Spinal cord (tissue), 10 donors: ENCODE results near the gene KLKB1. TPM values are rescaled to one million over a fixed set of nuclear protein-coding genes. Genes with fewer than 3 reads are reported as not detected.
"Not testable (repeated sequence)": the region's sequence is repeated elsewhere in the genome, so short reads cannot be mapped to it uniquely, and the experiment has no call there.

ENCODE experiments used
- DNase-seq, 6 donors: peaks; one replicate each; pipeline versions ENCODE4 v3.0.0 to v3.0.0-alpha.2; 2013 to 2015; ENCODE audit warnings: low spot score in 6 of 6, low read depth in 4 of 6
- H3K27ac ChIP-seq: one replicate; pipeline ENCODE4 v1.5.1; 2013; ENCODE audit warnings: low read depth, low read length, control low read depth
- H3K27me3 ChIP-seq: one replicate; pipeline ENCODE4 v1.6.1; 2013; ENCODE audit warnings: low read length; ENCODE audit not compliant: control insufficient read depth, insufficient read depth
- H3K36me3 ChIP-seq: one replicate; pipeline ENCODE4 v1.6.1; 2013; ENCODE audit warnings: low read length; ENCODE audit not compliant: control insufficient read depth, insufficient read depth
- H3K4me1 ChIP-seq: one replicate; pipeline ENCODE4 v1.6.1; 2013; ENCODE audit warnings: low read length; ENCODE audit not compliant: control insufficient read depth, insufficient read depth
- H3K4me3 ChIP-seq: one replicate; pipeline ENCODE4 v1.5.1; 2013; ENCODE audit warnings: low read depth, low read length, control low read depth
- H3K9me3 ChIP-seq: one replicate; pipeline ENCODE4 v1.6.1; 2013; ENCODE audit warnings: low read length; ENCODE audit not compliant: control insufficient read depth, insufficient read depth
- WGBS: methylation state at CpG from one replicate; pipeline ENCODE4 v1.1.5; 2013; ENCODE audit warnings: missing lambda C conversion rate; ENCODE audit not compliant: insufficient coverage; 5-methylcytosine and 5-hydroxymethylcytosine counted together
- polyA plus RNA-seq, 2 donors: library from polyadenylated mRNA; unstranded; fragments of 120-200 nt; gene quantifications; one replicate each; pipeline ENCODE4 v1.2.1, GENCODE V29; 2013; ENCODE audit not compliant: insufficient read length in 2 of 2
- total RNA-seq, 2 donors: library from RNA; depleted of rRNA in 1 of 2; stranded (reverse); fragments of 120-200 nt in 1 of 2; fragments of >200 nt in 1 of 2; gene quantifications; one replicate each; pipeline versions ENCODE4 v1.2.3 to v1.2.4, GENCODE V29; 2013 to 2014
- donor health status: healthy.

The KLKB1 gene
- total and polyA plus RNA-seq, 4 donors: 0.90 to 23.7 (median 4.6) TPM

DNA sequence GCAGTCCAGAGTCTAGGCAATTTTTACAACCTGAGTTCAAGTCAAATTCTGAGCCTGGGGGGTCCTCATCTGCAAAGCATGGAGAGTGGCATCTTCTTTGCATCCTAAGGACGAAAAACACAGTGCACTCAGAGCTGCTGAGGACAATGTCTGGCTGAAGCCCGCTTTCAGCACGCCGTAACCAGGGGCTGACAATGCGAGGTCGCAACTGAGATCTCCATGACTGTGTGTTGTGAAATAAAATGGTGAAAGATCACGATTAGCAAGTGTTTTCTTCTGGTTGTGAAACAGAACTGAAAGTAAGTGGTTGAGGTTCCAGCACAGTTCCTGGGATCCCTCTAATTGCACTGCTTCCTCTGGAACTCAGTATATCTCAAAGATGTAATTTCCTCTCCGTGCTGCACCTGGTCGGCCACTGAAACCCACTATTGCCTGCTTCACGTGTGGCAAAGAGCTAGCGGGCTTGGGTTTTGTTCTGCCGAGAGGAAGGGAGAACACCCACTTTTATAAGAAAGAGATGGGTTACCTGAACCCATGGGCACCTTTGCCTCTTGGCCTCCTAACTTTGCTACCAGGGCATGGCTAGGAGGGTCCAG is 31.0 kb downstream of the KLKB1 start:
- H3K9me3 ChIP-seq: peaks cover 1% of the 10 kb centered on the region
- WGBS: 82% methylated on average over 12 of the region's 12 CpGs
- no peak overlapping the region for H3K27ac ChIP-seq
- H3K27me3 ChIP-seq: no peaks in the 10 kb centered on the region
- H3K4me3 ChIP-seq: no peak overlapping the region
- no peaks in the 10 kb centered on the region for H3K36me3 ChIP-seq
- peaks cover 3% of the 10 kb centered on the region for H3K4me1 ChIP-seq
- DNase-seq: no peak

DNA sequence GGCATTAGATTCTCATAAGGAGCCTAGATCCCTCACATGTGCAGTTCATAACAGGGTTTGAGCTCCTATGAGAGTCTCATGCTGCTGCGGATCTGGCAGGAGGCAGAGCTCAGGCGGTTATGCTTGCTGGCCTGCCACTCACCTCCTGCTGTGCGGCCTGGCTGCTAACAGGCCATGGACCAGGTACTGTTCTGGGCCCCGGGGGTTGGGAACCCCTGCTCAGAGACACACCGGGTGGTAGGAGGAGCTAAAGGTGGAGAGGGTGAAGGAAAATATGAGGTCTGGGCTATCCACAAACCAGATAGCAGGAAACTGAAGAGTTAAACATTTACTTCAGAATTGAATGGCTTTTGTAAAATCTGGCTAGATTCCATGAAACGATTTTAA is 32.8 kb downstream of the KLKB1 start:
- peaks cover 3% of the 10 kb centered on the region for H3K4me1 ChIP-seq
- DNase-seq: no peak
- 82% methylated on average over 5 of the region's 6 CpGs for WGBS
- no peak overlapping the region for H3K4me3 ChIP-seq
- no peaks in the 10 kb centered on the region for H3K36me3 ChIP-seq
- no peak overlapping the region for H3K27ac ChIP-seq
- peaks cover 1% of the 10 kb centered on the region for H3K9me3 ChIP-seq
- no peaks in the 10 kb centered on the region for H3K27me3 ChIP-seq

DNA sequence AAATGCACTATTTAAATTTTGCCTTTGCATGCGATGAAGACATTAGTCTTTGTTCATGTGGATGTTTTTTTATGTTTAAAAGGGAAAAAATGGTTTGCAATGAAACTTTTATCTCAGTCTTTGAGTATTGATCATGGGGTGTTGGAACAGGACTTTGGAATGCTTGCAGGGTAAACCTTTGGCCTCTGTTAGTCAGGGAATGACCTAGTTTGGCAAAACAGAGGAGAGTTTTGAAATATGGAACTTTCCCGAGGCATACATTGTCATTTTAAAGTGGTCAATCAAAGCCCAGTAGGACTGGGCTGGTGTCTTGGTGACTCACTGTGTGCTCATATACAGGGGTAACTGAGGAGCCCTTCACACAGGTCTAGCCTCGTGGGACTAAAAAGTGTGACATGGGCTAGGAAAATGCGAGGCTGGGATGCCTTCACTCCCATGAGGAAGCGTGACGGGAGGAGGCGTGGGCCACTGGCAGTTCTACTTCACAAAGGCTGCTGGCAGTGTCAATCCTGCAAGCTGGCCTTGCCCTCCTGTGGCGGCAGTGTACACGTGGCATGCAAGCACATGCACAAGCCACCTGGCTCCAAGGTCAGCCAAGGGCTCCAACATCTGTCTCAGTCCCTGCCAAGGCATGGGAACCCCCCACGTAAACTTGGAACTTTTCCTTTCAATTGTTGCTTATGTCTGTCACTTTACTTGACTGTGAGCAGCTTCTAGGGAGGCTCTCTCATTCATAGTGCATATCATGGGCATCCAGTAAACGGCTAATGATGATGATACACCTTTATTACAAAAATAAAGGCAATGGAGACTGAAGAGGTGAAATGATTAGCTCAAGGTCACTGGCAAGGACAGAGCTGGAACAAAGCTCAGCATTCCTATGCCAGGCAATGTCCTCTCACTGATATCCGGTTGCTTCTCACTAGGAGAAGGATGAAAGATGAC is 33.5 kb downstream of the KLKB1 start:
- DNase-seq: no peak
- peaks cover 1% of the 10 kb centered on the region for H3K9me3 ChIP-seq
- no peak overlapping the region for H3K27ac ChIP-seq
- WGBS: 82% methylated on average over 10 of the region's 12 CpGs
- no peaks in the 10 kb centered on the region for H3K27me3 ChIP-seq
- no peaks in the 10 kb centered on the region for H3K36me3 ChIP-seq
- no peak overlapping the region for H3K4me3 ChIP-seq
- peaks cover 3% of the 10 kb centered on the region for H3K4me1 ChIP-seq

DNA sequence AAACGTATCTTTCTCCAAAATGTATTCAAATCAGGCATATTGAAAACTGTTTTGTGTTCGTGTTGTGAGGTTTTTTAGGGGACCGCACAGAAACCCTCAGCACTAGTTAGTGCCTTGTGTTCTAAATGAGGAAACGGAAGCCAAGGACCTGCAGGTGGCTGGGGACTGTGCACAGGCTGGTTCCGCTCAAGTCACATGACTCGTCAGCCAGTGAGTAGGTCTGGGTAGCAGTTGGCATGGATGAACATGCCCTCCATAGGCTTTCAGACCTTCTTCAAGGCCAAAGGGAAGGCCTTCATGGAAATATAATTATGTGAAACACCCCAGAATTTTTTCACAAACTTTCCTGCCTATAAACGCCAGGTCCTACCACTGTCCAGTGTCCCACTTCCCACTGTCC is 37.4 kb downstream of the KLKB1 start:
- 95% methylated on average over 5 of the region's 7 CpGs for WGBS
- H3K4me1 ChIP-seq: peaks cover 5% of the 10 kb centered on the region
- no peak for DNase-seq

DNA sequence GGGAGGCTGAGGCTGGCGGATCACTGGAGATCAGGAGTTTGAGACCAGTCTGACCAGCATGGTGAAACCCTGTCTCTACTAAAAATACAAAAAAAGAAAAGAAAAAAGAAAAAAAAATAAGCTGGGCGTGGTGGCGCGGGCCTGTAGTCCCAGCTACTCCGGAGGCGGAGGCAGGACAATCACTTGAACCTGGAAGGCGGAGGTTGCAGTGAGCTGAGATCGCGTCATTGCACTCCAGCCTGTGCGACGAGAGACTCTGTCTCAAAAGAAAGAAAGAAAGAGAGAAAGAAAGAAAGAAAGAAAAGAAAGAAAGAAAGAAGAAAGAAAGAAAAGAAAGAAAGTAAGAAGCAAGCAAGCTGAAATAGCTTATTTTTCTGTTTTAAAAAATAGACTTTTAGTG is 37.9 kb downstream of the KLKB1 start:
- H3K27ac ChIP-seq, H3K4me3 ChIP-seq, H3K9me3 ChIP-seq, H3K27me3 ChIP-seq, H3K4me1 ChIP-seq, DNase-seq, H3K36me3 ChIP-seq: not testable (repeated sequence)
- 83% methylated on average over 10 of the region's 11 CpGs for WGBS

More for the DNA sequence above, 37.4 kb downstream of the KLKB1 start:
- Histone ChIP-seq H3K9me3 (peaks cover 1% of the 10 kb centered on the region), H3K36me3 (no peaks in the 10 kb centered on the region), H3K4me3 (no peak overlapping the region), H3K27me3 (no peaks in the 10 kb centered on the region), H3K27ac (no peak overlapping the region)

DNA sequence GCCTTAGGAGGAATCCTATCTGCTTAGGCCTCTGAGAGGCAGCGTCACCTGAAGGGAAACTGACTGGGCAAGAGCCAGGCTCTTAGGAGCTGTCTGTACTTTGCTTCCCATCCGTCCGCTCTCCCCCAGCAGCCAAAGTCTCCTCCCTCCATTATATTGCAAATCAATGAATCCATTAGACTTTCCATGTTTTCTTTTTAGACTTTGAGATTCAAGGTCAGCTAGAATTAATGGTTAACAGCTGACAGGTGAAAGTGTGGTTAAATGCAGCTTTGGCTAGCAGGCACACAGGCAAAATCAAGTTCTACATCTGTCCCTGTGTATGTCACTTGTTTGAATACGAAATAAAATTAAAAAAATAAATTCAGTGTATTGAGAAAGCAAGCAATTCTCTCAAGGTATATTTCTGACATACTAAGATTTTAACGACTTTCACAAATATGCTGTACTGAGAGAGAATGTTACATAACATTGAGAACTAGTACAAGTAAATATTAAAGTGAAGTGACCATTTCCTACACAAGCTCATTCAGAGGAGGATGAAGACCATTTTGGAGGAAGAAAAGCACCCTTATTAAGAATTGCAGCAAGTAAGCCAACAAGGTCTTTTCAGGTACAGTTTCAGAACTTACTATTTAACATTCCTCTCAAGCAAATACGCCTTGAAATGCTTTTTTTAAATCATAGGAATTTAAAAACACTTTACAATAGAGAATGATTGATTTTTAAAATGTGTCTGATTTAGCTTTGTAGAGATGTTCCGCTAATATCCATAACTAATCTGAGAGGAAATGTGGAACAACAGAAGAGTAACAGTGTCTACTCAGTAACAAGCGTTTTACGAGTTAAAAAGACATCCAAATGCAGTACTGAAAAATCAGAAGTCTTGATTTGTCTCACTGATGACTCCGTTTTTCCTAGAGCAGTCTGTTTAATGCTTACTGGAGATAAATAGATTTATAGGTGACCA is 38.7 kb downstream of the KLKB1 start, which contains the start of gene F11:
Gene F11 (plus strand): TSS at position 507 of the 970 bp plus-strand sequence. CDS start 948 bp downstream, outside the sequence.
- no peaks in the 10 kb centered on the region for H3K27me3 ChIP-seq
- 38% methylated on average over 3 of the region's 10 CpGs for WGBS
- peaks cover 3% of the 10 kb centered on the region for H3K4me1 ChIP-seq
- peak within 1 kb of the TSS; percentile 33 for H3K27ac ChIP-seq
- peak in 1 of 6 donors; percentile 27 for DNase-seq
- no peaks in the 10 kb centered on the region for H3K9me3 ChIP-seq
- H3K4me3 ChIP-seq: peak within 1 kb of the TSS; percentile 16
- no peaks in the 10 kb centered on the region for H3K36me3 ChIP-seq

DNA sequence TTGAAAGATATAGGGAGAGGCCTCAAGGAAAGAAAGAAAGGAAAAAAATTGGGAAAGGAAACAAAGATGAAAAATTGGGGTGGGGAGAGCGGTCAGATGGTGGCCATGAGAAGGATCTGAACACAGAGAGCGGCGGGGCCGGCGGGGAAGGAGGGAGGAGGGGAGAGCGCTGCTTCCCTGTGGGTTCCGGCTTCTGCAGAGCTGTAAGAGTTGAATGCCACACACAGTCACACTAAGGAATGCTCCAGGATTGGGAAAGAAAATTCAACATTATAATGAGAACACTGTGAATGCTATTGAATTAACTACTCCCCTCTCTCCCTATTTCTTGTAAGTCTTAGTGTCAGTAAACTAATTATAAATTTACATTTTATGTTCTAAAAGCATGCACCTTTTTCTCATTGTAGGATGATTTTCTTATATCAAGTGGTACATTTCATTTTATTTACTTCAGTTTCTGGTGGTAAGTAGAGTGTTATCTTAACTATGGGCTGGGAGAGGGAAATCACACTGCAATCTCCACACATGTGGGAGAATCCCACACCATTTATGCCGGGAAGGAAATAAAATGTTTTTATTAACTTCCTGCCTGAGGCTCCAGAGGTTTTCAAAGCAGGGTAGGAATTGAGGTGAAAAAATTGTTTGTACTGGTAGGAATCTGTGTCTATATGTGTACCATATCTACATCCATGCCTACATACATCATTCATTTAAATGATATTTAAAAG is 39.6 kb downstream of the KLKB1 start:
- H3K9me3 ChIP-seq: no peaks in the 10 kb centered on the region
- peaks cover 2% of the 10 kb centered on the region for H3K4me1 ChIP-seq
- no peaks in the 10 kb centered on the region for H3K27me3 ChIP-seq
- H3K27ac ChIP-seq: peak overlapping the region; percentile 33
- H3K4me3 ChIP-seq: peak overlapping the region; percentile 16
- WGBS: 4% methylated on average over 4 of the region's 8 CpGs
- H3K36me3 ChIP-seq: no peaks in the 10 kb centered on the region
- peak in 2 of 6 donors; percentile 41 to 72 for DNase-seq

DNA sequence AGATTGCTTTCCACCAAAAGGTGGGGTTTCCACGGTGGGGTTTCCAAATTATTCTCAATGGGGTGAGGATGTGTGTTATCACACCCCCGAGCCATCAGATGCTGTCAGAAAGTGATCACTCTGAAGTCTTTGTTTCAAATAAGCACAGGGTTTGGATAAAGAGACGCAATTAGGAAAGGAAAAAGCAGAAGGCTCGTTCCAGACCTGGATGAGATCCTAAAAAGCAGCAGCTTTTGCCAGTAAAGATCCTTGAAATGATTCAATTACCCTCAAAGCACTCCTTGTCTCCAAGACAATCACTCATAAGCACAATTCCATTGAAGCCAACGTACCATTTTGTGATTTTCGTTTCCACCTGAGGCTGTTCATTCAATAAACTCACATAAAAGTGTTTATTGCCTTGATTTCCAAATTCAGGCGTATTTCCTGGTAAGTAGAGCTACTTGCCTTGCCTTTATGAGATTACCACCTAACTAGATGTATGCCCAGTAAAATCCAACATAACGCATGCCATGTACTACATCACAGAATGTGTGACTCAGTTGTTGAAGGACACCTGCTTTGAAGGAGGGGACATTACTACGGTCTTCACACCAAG is 43.9 kb downstream of the KLKB1 start:
- peaks cover 2% of the 10 kb centered on the region for H3K4me1 ChIP-seq
- DNase-seq: peak in 2 of 6 donors; percentile 66 to 69
- H3K27ac ChIP-seq: no peak overlapping the region
- 72% methylated on average over 7 of the region's 9 CpGs for whole genome bisulfite sequencing
- no peak overlapping the region for H3K4me3 ChIP-seq
- no peaks in the 10 kb centered on the region for H3K27me3 ChIP-seq
- no peaks in the 10 kb centered on the region for H3K36me3 ChIP-seq
- H3K9me3 ChIP-seq: no peaks in the 10 kb centered on the region
